Measurements from ENCODE around the gene UXS1.

Gene UXS1

GRCh38 chr2:106076941-106077340 lies 117.2 kb downstream of the UXS1 start:
- TF ChIP-seq TCF12 (IDR thresholded peaks at IDR 0.05; ENCODE audit: low read depth) (no peak), FOXM1 (IDR thresholded peaks at IDR 0.05; ENCODE audit: borderline replicate concordance, low read depth) (no peak), CEBPB (IDR thresholded peaks at IDR 0.05) (no peak), MAX (IDR thresholded peaks at IDR 0.05) (no peak), EGR1 (IDR thresholded peaks at IDR 0.05) (no peak), REST (IDR thresholded peaks at IDR 0.05; ENCODE audit: low read depth) (no peak), ZBTB7A (IDR thresholded peaks at IDR 0.05; ENCODE audit: low read depth) (no peak), CREB1 (IDR thresholded peaks at IDR 0.05; ENCODE audit: low read depth) (no peak), YY1 (IDR thresholded peaks at IDR 0.05; ENCODE audit: low read depth) (no peak), EP300 (IDR thresholded peaks at IDR 0.05; ENCODE audit: borderline replicate concordance) (no peak), TAF1 (IDR thresholded peaks at IDR 0.05; ENCODE audit: low read depth) (no peak), TEAD4 (IDR thresholded peaks at IDR 0.05) (no peak), USF1 (IDR thresholded peaks at IDR 0.05) (no peak), RAD21 (IDR thresholded peaks at IDR 0.05; ENCODE audit: low read depth) (no peak), NFIC (IDR thresholded peaks at IDR 0.05) (no peak)

- no peak for TF ChIP-seq EP300 (IDR thresholded peaks at IDR 0.05; ENCODE audit: borderline replicate concordance)
- no peak for TF ChIP-seq USF1 (IDR thresholded peaks at IDR 0.05)
- TF ChIP-seq CEBPB (IDR thresholded peaks at IDR 0.05) = no peak
- TF ChIP-seq TAF1 (IDR thresholded peaks at IDR 0.05; ENCODE audit: low read depth) = no peak
- TF ChIP-seq YY1 (IDR thresholded peaks at IDR 0.05; ENCODE audit: low read depth) = no peak
- TF ChIP-seq REST (IDR thresholded peaks at IDR 0.05; ENCODE audit: low read depth) = no peak
- TF ChIP-seq TEAD4 (IDR thresholded peaks at IDR 0.05) = no peak
- no peak for TF ChIP-seq CREB1 (IDR thresholded peaks at IDR 0.05; ENCODE audit: low read depth)
- TF ChIP-seq NFIC (IDR thresholded peaks at IDR 0.05) = no peak
Observed at GRCh38 chr2:106075048-106075447, 119.1 kb downstream of the UXS1 start.

GRCh38 chr2:106073678-106074406 lies 120.3 kb downstream of the UXS1 start:
- TF ChIP-seq USF1 (IDR thresholded peaks at IDR 0.05) = no peak
- no peak for TF ChIP-seq CEBPB (IDR thresholded peaks at IDR 0.05)
- TF ChIP-seq ZBTB7A (IDR thresholded peaks at IDR 0.05; ENCODE audit: low read depth) = no peak
- TF ChIP-seq NFIC (IDR thresholded peaks at IDR 0.05) = no peak
- TF ChIP-seq MAX (IDR thresholded peaks at IDR 0.05) = no peak
- no peak for TF ChIP-seq TCF12 (IDR thresholded peaks at IDR 0.05; ENCODE audit: low read depth)
- TF ChIP-seq FOXM1 (IDR thresholded peaks at IDR 0.05; ENCODE audit: borderline replicate concordance, low read depth) = no peak
- TF ChIP-seq TAF1 (IDR thresholded peaks at IDR 0.05; ENCODE audit: low read depth) = no peak
- no peak for TF ChIP-seq EGR1 (IDR thresholded peaks at IDR 0.05)
- no peak for TF ChIP-seq RAD21 (IDR thresholded peaks at IDR 0.05; ENCODE audit: low read depth)
- TF ChIP-seq REST (IDR thresholded peaks at IDR 0.05; ENCODE audit: low read depth) = no peak
- TF ChIP-seq YY1 (IDR thresholded peaks at IDR 0.05; ENCODE audit: low read depth) = no peak
- no peak for TF ChIP-seq CREB1 (IDR thresholded peaks at IDR 0.05; ENCODE audit: low read depth)
- TF ChIP-seq TEAD4 (IDR thresholded peaks at IDR 0.05) = no peak
- no peak for TF ChIP-seq EP300 (IDR thresholded peaks at IDR 0.05; ENCODE audit: borderline replicate concordance)

GRCh38 chr2:106070181-106070580 lies 123.9 kb downstream of the UXS1 start:
- TF ChIP-seq TCF12 (IDR thresholded peaks at IDR 0.05; ENCODE audit: low read depth) = no peak
- no peak for TF ChIP-seq CREB1 (IDR thresholded peaks at IDR 0.05; ENCODE audit: low read depth)
- no peak for TF ChIP-seq MAX (IDR thresholded peaks at IDR 0.05)
- no peak for TF ChIP-seq TAF1 (IDR thresholded peaks at IDR 0.05; ENCODE audit: low read depth)
- TF ChIP-seq ZBTB7A (IDR thresholded peaks at IDR 0.05; ENCODE audit: low read depth) = no peak
- TF ChIP-seq CEBPB (IDR thresholded peaks at IDR 0.05) = no peak
- no peak for TF ChIP-seq YY1 (IDR thresholded peaks at IDR 0.05; ENCODE audit: low read depth)
- TF ChIP-seq FOXM1 (IDR thresholded peaks at IDR 0.05; ENCODE audit: borderline replicate concordance, low read depth) = no peak
- no peak for TF ChIP-seq RAD21 (IDR thresholded peaks at IDR 0.05; ENCODE audit: low read depth)
- no peak for TF ChIP-seq TEAD4 (IDR thresholded peaks at IDR 0.05)
- TF ChIP-seq NFIC (IDR thresholded peaks at IDR 0.05) = no peak
